OCI-LY7 (cell line): Measurements from ENCODE around the gene DENND4A.

Source experiments
- EZH2phosphoT487 ChIP-seq: fragments of 200-600 bp; sonication (generic); IDR thresholded peaks from 2 replicates; pipeline ENCODE4 v1.6.1; 2018; ENCODE audit warnings: low read depth, borderline replicate concordance, mild to moderate bottlenecking, mixed run types, antibody characterized with exemption, low read length, moderate library complexity, mixed read lengths
- TF ChIP-seq, protein P1 (sequence below): fragments of 200-600 bp; sonication (generic); conservative IDR thresholded peaks from 2 replicates; pipeline ENCODE4 v1.5.1; 2014; ENCODE audit warnings: mild to moderate bottlenecking, antibody characterized with exemption, low read length, moderate library complexity, mixed read lengths

GRCh38 chr15:65762399-65762798 lies 29.7 kb downstream of the DENND4A start:
- TF ChIP-seq, protein P1, sequence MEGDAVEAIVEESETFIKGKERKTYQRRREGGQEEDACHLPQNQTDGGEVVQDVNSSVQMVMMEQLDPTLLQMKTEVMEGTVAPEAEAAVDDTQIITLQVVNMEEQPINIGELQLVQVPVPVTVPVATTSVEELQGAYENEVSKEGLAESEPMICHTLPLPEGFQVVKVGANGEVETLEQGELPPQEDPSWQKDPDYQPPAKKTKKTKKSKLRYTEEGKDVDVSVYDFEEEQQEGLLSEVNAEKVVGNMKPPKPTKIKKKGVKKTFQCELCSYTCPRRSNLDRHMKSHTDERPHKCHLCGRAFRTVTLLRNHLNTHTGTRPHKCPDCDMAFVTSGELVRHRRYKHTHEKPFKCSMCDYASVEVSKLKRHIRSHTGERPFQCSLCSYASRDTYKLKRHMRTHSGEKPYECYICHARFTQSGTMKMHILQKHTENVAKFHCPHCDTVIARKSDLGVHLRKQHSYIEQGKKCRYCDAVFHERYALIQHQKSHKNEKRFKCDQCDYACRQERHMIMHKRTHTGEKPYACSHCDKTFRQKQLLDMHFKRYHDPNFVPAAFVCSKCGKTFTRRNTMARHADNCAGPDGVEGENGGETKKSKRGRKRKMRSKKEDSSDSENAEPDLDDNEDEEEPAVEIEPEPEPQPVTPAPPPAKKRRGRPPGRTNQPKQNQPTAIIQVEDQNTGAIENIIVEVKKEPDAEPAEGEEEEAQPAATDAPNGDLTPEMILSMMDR, result no peak
- no peak for TF ChIP-seq EZH2phosphoT487
